GM12878 (cell line): ENCODE measurements around the gene ANAPC16. TPM values are rescaled to one million over a fixed set of nuclear protein-coding genes. Genes with fewer than 3 reads are reported as not detected.

Source experiments
- ATAC-seq: fragments of 200-7000 bp; cut with Tn5 transposase; 3 replicates; pipeline ENCODE4 v1.9.1; 2020; ENCODE audit warnings: mild to moderate bottlenecking, moderate library complexity
- BruUV-seq: library from RNA; stranded (reverse); fragments of 400-500 nt; replicated peaks from 2 replicates; lab custom pipeline; 2021; lab: Mats Ljungman, UMichigan
- CTCF ChIA-PET: fragments of 300-600 bp; sonication (Branson Sonifier 250); formaldehyde crosslinking; extraction: SDS; loops from one replicate; lab custom pipeline; 2021; ENCODE audit warnings: inconsistent platforms; lab: Yijun Ruan, JAX
- POLR2A ChIA-PET: fragments of 350-600 bp; formaldehyde crosslinking; extraction: SDS; loops from one replicate; lab custom pipeline; 2021; ENCODE audit warnings: inconsistent platforms; lab: Charles Lee
- RAD21 ChIA-PET: fragments of 300-600 bp; sonication (Branson Sonifier 250); formaldehyde crosslinking; loops from one replicate; lab custom pipeline; 2023; ENCODE audit warnings: antibody characterized with exemption; ENCODE audit not compliant: unreplicated experiment; lab: Charles Lee
- SMC1A ChIA-PET: fragments of 300-600 bp; sonication (Branson Sonifier 250); formaldehyde crosslinking; loops from one replicate; lab custom pipeline; 2023; ENCODE audit not compliant: unreplicated experiment, uncharacterized antibody; lab: Charles Lee
- DNase-seq: peaks from one replicate; pipeline ENCODE4 v3.0.0-alpha.2; 2011; ENCODE audit warnings: low read depth, low spot score
- FAIRE-seq: peaks from 3 replicates; lab custom pipeline; 2011; peaks lifted over from hg19 to GRCh38; lab: Jason Lieb, UNC
- H2AFZ ChIP-seq: 2 replicates; pipeline ENCODE4 v1.6.0; 2011; ENCODE audit warnings: low read depth, low read length, control low read depth; ENCODE audit not compliant: control insufficient read depth
- H3K27ac ChIP-seq: 2 replicates; pipeline ENCODE4 v1.5.1; 2011; ENCODE audit warnings: control low read depth; ENCODE audit not compliant: control insufficient read depth, insufficient read depth
- H3K27me3 ChIP-seq, 2 experiments: replicated peaks in 1 of 2; 2 replicates each; pipeline versions ENCODE4 v1.6.0 to v1.6.1; 2011; ENCODE audit warnings: low read length in 1 of 2; ENCODE audit not compliant: control insufficient read depth in 2 of 2, insufficient read depth in 2 of 2
- H3K36me3 ChIP-seq, 2 experiments: 2 replicates each; pipeline ENCODE4 v1.5.1; 2011; ENCODE audit warnings: low read length in 1 of 2; ENCODE audit not compliant: control insufficient read depth in 2 of 2, insufficient read depth in 2 of 2
- H3K4me1 ChIP-seq: 2 replicates; pipeline ENCODE4 v1.6.1; 2011; ENCODE audit warnings: mild to moderate bottlenecking, low read length, moderate library complexity, mixed read lengths; ENCODE audit not compliant: control insufficient read depth, insufficient read depth
- H3K4me2 ChIP-seq: 2 replicates; pipeline ENCODE4 v1.6.0; 2011; ENCODE audit warnings: control low read depth; ENCODE audit not compliant: control insufficient read depth, insufficient read depth
- H3K4me3 ChIP-seq: fragments of 200-600 bp; sonication (generic); 2 replicates; pipeline ENCODE4 v1.5.1; 2016
- H3K79me2 ChIP-seq: 2 replicates; pipeline ENCODE4 v1.6.0; 2011; ENCODE audit warnings: low read length; ENCODE audit not compliant: control insufficient read depth, insufficient read depth
- H3K9ac ChIP-seq: 2 replicates; pipeline ENCODE4 v1.8.0; 2011; ENCODE audit warnings: low read length, control low read depth, mixed read lengths; ENCODE audit not compliant: control insufficient read depth, insufficient read depth
- H3K9me3 ChIP-seq: replicated peaks from 3 replicates; pipeline ENCODE4 v1.5.1; 2011; ENCODE audit warnings: mild to moderate bottlenecking, low read length; ENCODE audit not compliant: control insufficient read depth, insufficient read depth
- H4K20me1 ChIP-seq: 2 replicates; pipeline ENCODE4 v1.6.0; 2011; ENCODE audit not compliant: control insufficient read depth, insufficient read depth
- ETV6 ChIP-seq, 2 experiments: fragments of 450-650 bp in 1 of 2; IDR thresholded peaks in 1 of 2; conservative IDR thresholded peaks in 1 of 2; 2 replicates each; pipeline ENCODE4 v1.6.1; 2014; ENCODE audit warnings: antibody characterized with exemption in 1 of 2, borderline replicate concordance in 1 of 2, low read depth in 1 of 2, mild to moderate bottlenecking in 1 of 2, moderate library complexity in 1 of 2
- HSF1 ChIP-seq: fragments of 150-350 bp; IDR thresholded peaks from 2 replicates; pipeline ENCODE4 v1.6.1; 2014; ENCODE audit warnings: mild to moderate bottlenecking, low read depth, low read length
- MYC ChIP-seq: IDR thresholded peaks from 2 replicates; pipeline ENCODE4 v1.6.1; 2011; ENCODE audit warnings: mild to moderate bottlenecking, low read length, moderate library complexity, inconsistent platforms; ENCODE audit not compliant: insufficient read depth, insufficient replicate concordance, insufficient read length, severe bottlenecking
- NFIC ChIP-seq: IDR thresholded peaks from 2 replicates; pipeline ENCODE4 v1.6.1; 2012; ENCODE audit warnings: low read depth, mild to moderate bottlenecking, inconsistent platforms, low read length, moderate library complexity
- RFX5 ChIP-seq: IDR thresholded peaks from 2 replicates; pipeline ENCODE4 v1.6.1; 2011; ENCODE audit warnings: low read depth, low read length, improper control_type of control experiment
- SREBF1 ChIP-seq: IDR thresholded peaks from 2 replicates; pipeline ENCODE4 v1.6.1; 2012; ENCODE audit warnings: mild to moderate bottlenecking, low read length
- STAT1 ChIP-seq: fragments of 450-650 bp; conservative IDR thresholded peaks from 2 replicates; pipeline ENCODE4 v1.6.1; 2014; ENCODE audit warnings: antibody characterized with exemption, mild to moderate bottlenecking
- ZBTB33 ChIP-seq: fragments of 450-650 bp; IDR thresholded peaks from 2 replicates; pipeline ENCODE4 v1.6.1; 2017; ENCODE audit warnings: mild to moderate bottlenecking
- WGBS: methylation state at CpG from one replicate; pipeline ENCODE4 v1.1.6; 2016; ENCODE audit warnings: low lambda C conversion rate; ENCODE audit not compliant: insufficient replicate concordance, insufficient coverage; ENCODE audit errors: missing lambda C conversion rate; 5-methylcytosine and 5-hydroxymethylcytosine counted together
- in situ Hi-C: fragments of 300-500 bp; cut with MboI; formaldehyde crosslinking; loops from 9 replicates; pipeline ENCODE4 v1.14.3; 2018; ENCODE audit warnings: mixed read lengths
- intact Hi-C: fragments of 100-400 bp; cut with micrococcal nuclease; formaldehyde crosslinking; loops from one replicate; pipeline ENCODE4 v1.14.2; 2022; ENCODE audit not compliant: unreplicated experiment
- polyA plus RNA-seq, 11 experiments: library from polyadenylated mRNA; depleted of rRNA in 4 of 11; unstranded in 6 of 11; stranded (reverse) in 5 of 11; fragments of >200 nt; fragmentation: Nextera tagmentation in 4 of 11; fragmentation: Illumina TruSeq in 1 of 11; extraction: Ambion mirVana in 4 of 11; extraction: Trizol in 1 of 11; gene quantifications; 1 replicate in 1 of 11; 2 replicates in 10 of 11; pipeline versions ENCODE4 v1.2.1 to v1.2.3, GENCODE V29; 2011 to 2016; ENCODE audit warnings: inconsistent platforms in 2 of 11, missing spikeins in 2 of 11, low read depth in 1 of 11
- total RNA-seq, 4 experiments: library from RNA; depleted of rRNA in 3 of 4; stranded (reverse); fragments of >200 nt in 3 of 4; fragmentation: Illumina TruSeq in 1 of 4; extraction: Trizol in 1 of 4; gene quantifications; 2 replicates each; pipeline versions ENCODE4 v1.2.1 to v1.2.3, GENCODE V29; 2013 to 2021

Gene ANAPC16
- total and polyA plus RNA-seq, 10 of the 15 experiments (the other 5 are each of a cell fraction or from before 2014, with no cell fraction given), result 66.9 to 208 (median 134) TPM

- no peaks in the 10 kb centered on the region for H3K36me3 ChIP-seq
- POLR2A ChIA-PET, result interaction anchor here (0.5 to 9.9 kb wide), 6 partner anchors 10 to 1938 kb away, joined by 3 to 267 read pairs (median 4); partner anchors contain the start of gene DDIT4
- no peak overlapping the region for H2AFZ ChIP-seq
These were observed 49.7 kb downstream of the ANAPC16 start for GRCh38 chr10:72265508-72265907.

More at GRCh38 chr10:72265508-72265907, 49.7 kb downstream of the ANAPC16 start:
- H3K27me3 ChIP-seq, result no peaks in the 10 kb centered on the region
- FAIRE-seq (peak; percentile 18), ATAC-seq (no peak), DNase-seq (no peak)
- in situ Hi-C loops (no loop called here), intact Hi-C loops (no loop called here)
- BruUV-seq, result no TSS peak
- WGBS, result 95% methylated on average over 6 of the region's 6 CpGs
- no peak overlapping the region for H3K4me2 ChIP-seq
- H3K79me2 ChIP-seq, result peaks cover under 1% of the 10 kb centered on the region
- H4K20me1 ChIP-seq, result no peaks in the 10 kb centered on the region
- ChIA-PET SMC1A (interaction anchor here (0.9 to 21.0 kb wide), 4 partner anchors 9 to 49 kb away, joined by 3 to 275 read pairs (median 10); partner anchors contain the start of genes ASCC1 and DDIT4), RAD21 (no interaction called here), CTCF (interaction anchor here (1.1 to 2.6 kb wide), 4 partner anchors 8 to 72 kb away, joined by 3 to 10 read pairs (median 4); partner anchors contain the start of gene DDIT4)
- TF ChIP-seq ZBTB33 (no peak), MYC (no peak), ETV6 (conservative IDR thresholded peaks at IDR 0.05 in 1 of 2, IDR thresholded peaks at IDR 0.05 in 1 of 2; ENCODE audit: borderline replicate concordance in 1 of 2, low read depth in 1 of 2) (no peak), NFIC (no peak), RFX5 (no peak), STAT1 (no peak), HSF1 (no peak), SREBF1 (no peak)
- no peaks in the 10 kb centered on the region for H3K9me3 ChIP-seq
- peaks cover 26% of the 10 kb centered on the region for H3K4me1 ChIP-seq
- no peak overlapping the region for H3K4me3 ChIP-seq
- H3K27ac ChIP-seq, result no peak overlapping the region
- H3K9ac ChIP-seq, result no peak overlapping the region
